GM12878 (cell line): Measurements from ENCODE around the gene SCN3B. TPM values are rescaled to one million over a fixed set of nuclear protein-coding genes. Genes with fewer than 3 reads are reported as not detected.

ENCODE experiments used
- BCL11A ChIP-seq: IDR thresholded peaks from 2 replicates; pipeline ENCODE4 v1.6.1; 2011; ENCODE audit warnings: low read depth, low read length
- BHLHE40 ChIP-seq, 2 experiments: fragments of 450-650 bp in 1 of 2; IDR thresholded peaks; 2 replicates each; pipeline ENCODE4 v1.6.1; 2011 to 2017; ENCODE audit warnings: low read depth in 2 of 2, borderline replicate concordance in 1 of 2, improper control_type of control experiment in 1 of 2, low read length in 1 of 2, mild to moderate bottlenecking in 1 of 2
- BMI1 ChIP-seq: fragments of 450-650 bp; IDR thresholded peaks from 2 replicates; pipeline ENCODE4 v1.6.1; 2016; ENCODE audit warnings: mild to moderate bottlenecking, moderate library complexity, borderline replicate concordance
- CBFB ChIP-seq: IDR thresholded peaks from 2 replicates; pipeline ENCODE4 v1.6.1; 2016; ENCODE audit warnings: antibody characterized with exemption, low read depth
- CTCF ChIP-seq, 3 experiments: IDR thresholded peaks in 2 of 3; conservative IDR thresholded peaks in 1 of 3; 2 replicates each; pipeline ENCODE4 v1.5.1; 2011; ENCODE audit warnings: low read depth in 3 of 3, low read length in 3 of 3, mild to moderate bottlenecking in 3 of 3, control low read depth in 2 of 3, moderate library complexity in 2 of 3, inconsistent platforms in 1 of 3, mixed read lengths in 1 of 3; ENCODE audit not compliant: control insufficient read depth in 2 of 3, insufficient read depth in 1 of 3; ENCODE audit errors: extremely low read depth in 1 of 3
- DPF2 ChIP-seq: fragments of 450-650 bp; IDR thresholded peaks from 2 replicates; pipeline ENCODE4 v1.6.1; 2017; ENCODE audit warnings: mild to moderate bottlenecking
- ELK1 ChIP-seq: IDR thresholded peaks from 2 replicates; pipeline ENCODE4 v1.6.1; 2012; ENCODE audit warnings: low read depth, low read length, improper control_type of control experiment
- EP300 ChIP-seq, 2 experiments: fragments of 150-350 bp in 1 of 2; IDR thresholded peaks; 2 replicates each; pipeline ENCODE4 v1.6.1; 2011 to 2012; ENCODE audit warnings: low read depth in 2 of 2, low read length in 2 of 2, borderline replicate concordance in 1 of 2, improper control_type of control experiment in 1 of 2, inconsistent platforms in 1 of 2; ENCODE audit not compliant: control insufficient read depth in 1 of 2
- ESRRA ChIP-seq: IDR thresholded peaks from 2 replicates; pipeline ENCODE4 v1.6.1; 2012; ENCODE audit warnings: mild to moderate bottlenecking, low read length, improper control_type of control experiment
- FOXK2 ChIP-seq: fragments of 450-650 bp; IDR thresholded peaks from 2 replicates; pipeline ENCODE4 v1.6.1; 2017; ENCODE audit warnings: mild to moderate bottlenecking, moderate library complexity
- GABPA ChIP-seq: IDR thresholded peaks from 2 replicates; pipeline ENCODE4 v1.6.1; 2014; ENCODE audit warnings: antibody characterized with exemption, low read depth, mild to moderate bottlenecking, inconsistent platforms
- HDGF ChIP-seq: fragments of 450-650 bp; IDR thresholded peaks from 2 replicates; pipeline ENCODE4 v1.6.1; 2016; ENCODE audit warnings: antibody characterized with exemption
- JUND ChIP-seq: IDR thresholded peaks from 2 replicates; pipeline ENCODE4 v1.6.1; 2012; ENCODE audit warnings: low read depth, mild to moderate bottlenecking, low read length, improper control_type of control experiment, moderate library complexity
- KAT2A ChIP-seq: conservative IDR thresholded peaks from 2 replicates; pipeline ENCODE4 v1.6.1; 2011; ENCODE audit warnings: low read depth, low read length; ENCODE audit not compliant: control insufficient read depth
- KLF5 ChIP-seq: fragments of 450-650 bp; IDR thresholded peaks from 2 replicates; pipeline ENCODE4 v1.6.1; 2014; ENCODE audit warnings: mild to moderate bottlenecking; ENCODE audit not compliant: partially characterized antibody
- LARP7 ChIP-seq: fragments of 450-650 bp; IDR thresholded peaks from 2 replicates; pipeline ENCODE4 v1.6.1; 2017; ENCODE audit warnings: mild to moderate bottlenecking
- MEF2A ChIP-seq: IDR thresholded peaks from 2 replicates; pipeline ENCODE4 v1.6.1; 2011; ENCODE audit warnings: low read depth, mild to moderate bottlenecking, low read length, moderate library complexity; ENCODE audit not compliant: insufficient read depth
- MEF2B ChIP-seq: fragments of 450-650 bp; IDR thresholded peaks from 2 replicates; pipeline ENCODE4 v1.6.1; 2018; ENCODE audit warnings: mild to moderate bottlenecking, moderate library complexity; ENCODE audit not compliant: partially characterized antibody, poor library complexity, severe bottlenecking
- MYB ChIP-seq: fragments of 150-350 bp; IDR thresholded peaks from 2 replicates; pipeline ENCODE4 v1.6.1; 2014; ENCODE audit warnings: mild to moderate bottlenecking, low read depth, low read length, borderline replicate concordance
- NFYB ChIP-seq: IDR thresholded peaks from 2 replicates; pipeline ENCODE4 v1.6.1; 2011; ENCODE audit warnings: low read depth, mild to moderate bottlenecking, low read length, improper control_type of control experiment, moderate library complexity; ENCODE audit not compliant: insufficient read depth
- PAX5 ChIP-seq: IDR thresholded peaks from 2 replicates; pipeline ENCODE4 v1.6.1; 2011; ENCODE audit warnings: low read depth, low read length, borderline replicate concordance
- PAX8 ChIP-seq: fragments of 450-650 bp; IDR thresholded peaks from 2 replicates; pipeline ENCODE4 v1.6.1; 2017; ENCODE audit warnings: mild to moderate bottlenecking, moderate library complexity
- SMARCA5 ChIP-seq: fragments of 450-650 bp; IDR thresholded peaks from 2 replicates; pipeline ENCODE4 v1.6.1; 2017; ENCODE audit warnings: mild to moderate bottlenecking
- SMC3 ChIP-seq: IDR thresholded peaks from 2 replicates; pipeline ENCODE4 v1.6.1; 2011; ENCODE audit warnings: low read length, improper control_type of control experiment, borderline replicate concordance
- SUPT20H ChIP-seq: IDR thresholded peaks from 2 replicates; pipeline ENCODE4 v1.6.1; 2011; ENCODE audit warnings: low read depth, mild to moderate bottlenecking, low read length, moderate library complexity, borderline replicate concordance; ENCODE audit not compliant: control insufficient read depth
- WRNIP1 ChIP-seq: IDR thresholded peaks from 2 replicates; pipeline ENCODE4 v1.6.1; 2011; ENCODE audit warnings: low read depth, low read length, improper control_type of control experiment, borderline replicate concordance
- ZNF207 ChIP-seq: fragments of 450-650 bp; IDR thresholded peaks from 2 replicates; pipeline ENCODE4 v1.6.1; 2014; ENCODE audit warnings: antibody characterized with exemption, mild to moderate bottlenecking, borderline replicate concordance
- ZNF217 ChIP-seq: fragments of 450-650 bp; IDR thresholded peaks from 2 replicates; pipeline ENCODE4 v1.6.1; 2017; ENCODE audit warnings: antibody characterized with exemption, mild to moderate bottlenecking
- ZNF384 ChIP-seq: IDR thresholded peaks from 2 replicates; pipeline ENCODE4 v1.6.1; 2012; ENCODE audit warnings: low read depth, mild to moderate bottlenecking, low read length, improper control_type of control experiment, borderline replicate concordance
- polyA plus RNA-seq, 11 experiments: library from polyadenylated mRNA; depleted of rRNA in 4 of 11; unstranded in 6 of 11; stranded (reverse) in 5 of 11; fragments of >200 nt; fragmentation: Nextera tagmentation in 4 of 11; fragmentation: Illumina TruSeq in 1 of 11; extraction: Ambion mirVana in 4 of 11; extraction: Trizol in 1 of 11; gene quantifications; 1 replicate in 1 of 11; 2 replicates in 10 of 11; pipeline versions ENCODE4 v1.2.1 to v1.2.3, GENCODE V29; 2011 to 2016; ENCODE audit warnings: inconsistent platforms in 2 of 11, missing spikeins in 2 of 11, low read depth in 1 of 11
- total RNA-seq, 4 experiments: library from RNA; depleted of rRNA in 3 of 4; stranded (reverse); fragments of >200 nt in 3 of 4; fragmentation: Illumina TruSeq in 1 of 4; extraction: Trizol in 1 of 4; gene quantifications; 2 replicates each; pipeline versions ENCODE4 v1.2.1 to v1.2.3, GENCODE V29; 2013 to 2021

The SCN3B gene
- total and polyA plus RNA-seq, 10 of the 15 experiments (the other 5 are each of a cell fraction or from before 2014, with no cell fraction given): 0.01 to 0.12 (median 0.09) TPM; not detected in 7

GRCh38 chr11:123580557-123581275, 73.7 kb downstream of the SCN3B start (continued):
- TF ChIP-seq ESRRA (0 out of 2 replicates have a peak, but pooled peaks have one; percentile 42), SMARCA5 (no peak), EP300 (IDR thresholded peaks at IDR 0.05; ENCODE audit: borderline replicate concordance in 1 of 2, control insufficient read depth in 1 of 2, low read depth in 2 of 2, low read length in 2 of 2) (no peak), MYB (no peak), LARP7 (no peak), PAX5 (no peak), JUND (no peak), CBFB (no peak), KLF5 (no peak), ZNF207 (no peak), HDGF (peak; percentile 40; the same call in 1 of the 2 replicates), DPF2 (no peak), BCL11A (no peak), PAX8 (no peak), FOXK2 (no peak), CTCF (IDR thresholded peaks at IDR 0.05 in 2 of 3, conservative IDR thresholded peaks at IDR 0.05 in 1 of 3; ENCODE audit: control insufficient read depth in 2 of 3, extremely low read depth in 1 of 3, insufficient read depth in 1 of 3, low read depth in 3 of 3, low read length in 3 of 3) (peak; percentile 94 to 100 (median 96)), WRNIP1 (no peak), MEF2A (no peak), ZNF384 (no peak), GABPA (no peak), SUPT20H (no peak), BHLHE40 (IDR thresholded peaks at IDR 0.05; ENCODE audit: borderline replicate concordance in 1 of 2, low read depth in 2 of 2, low read length in 1 of 2) (peak in 1 of 2 experiments; percentile 49; a peak in 1 of 4 replicates), BMI1 (no peak), SMC3 (peak; percentile 67), NFYB (no peak), ZNF217 (no peak), MEF2B (no peak), ELK1 (no peak), KAT2A (no peak)
